Measurements from ENCODE around the gene FGFR2.
"Not testable (repeated sequence)": the region's sequence is repeated elsewhere in the genome, so short reads cannot be mapped to it uniquely, and the experiment has no call there.

Gene FGFR2

DNA sequence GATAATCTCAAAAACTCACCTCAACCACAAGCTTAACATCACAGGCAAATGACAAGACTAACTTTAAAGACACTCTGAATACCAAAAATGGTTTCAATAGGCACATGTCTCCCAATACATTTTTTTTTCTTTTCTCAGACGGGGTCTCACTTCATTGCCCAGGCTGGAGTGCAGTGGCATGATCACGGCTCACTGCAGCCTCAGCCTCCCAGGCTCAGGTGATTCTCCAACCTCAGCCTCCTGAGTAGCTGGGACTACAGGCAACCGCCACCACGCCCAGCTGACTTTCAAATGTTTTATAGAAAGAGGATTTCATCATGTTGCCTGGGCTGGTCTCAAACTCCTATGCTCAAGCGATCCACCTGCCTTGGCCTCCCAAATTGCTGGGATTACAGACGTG, 77.7 kb downstream of the FGFR2 start:
- not testable (repeated sequence) for DNase-seq

DNA sequence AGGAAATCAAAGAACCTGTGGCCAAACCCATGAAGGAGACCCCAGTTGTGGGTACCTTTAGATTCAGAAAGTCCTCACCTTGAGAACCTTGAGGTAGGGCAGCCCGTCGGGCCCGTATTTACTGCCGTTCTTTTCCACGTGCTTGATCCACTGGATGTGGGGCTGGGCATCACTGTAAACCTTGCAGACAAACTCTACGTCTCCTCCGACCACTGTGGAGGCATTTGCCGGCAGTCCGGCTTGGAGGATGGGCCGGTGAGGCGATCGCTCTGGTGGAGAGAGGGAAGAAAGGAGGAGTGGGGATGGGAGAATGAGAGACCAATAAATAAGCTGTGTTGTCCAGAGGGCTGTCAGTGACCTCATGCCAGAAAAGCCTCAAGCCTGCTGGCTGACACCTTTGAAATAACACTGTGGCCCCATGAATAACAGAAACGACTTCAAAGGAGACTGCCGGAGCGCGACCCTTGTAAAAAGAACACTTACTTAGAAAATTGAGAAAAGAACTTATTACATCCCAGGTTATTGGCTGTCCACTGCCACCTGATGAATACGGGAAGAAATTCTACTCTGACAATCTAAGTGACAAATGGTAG, 78.2 kb downstream of the FGFR2 start:
- DNase-seq: no peak

DNA sequence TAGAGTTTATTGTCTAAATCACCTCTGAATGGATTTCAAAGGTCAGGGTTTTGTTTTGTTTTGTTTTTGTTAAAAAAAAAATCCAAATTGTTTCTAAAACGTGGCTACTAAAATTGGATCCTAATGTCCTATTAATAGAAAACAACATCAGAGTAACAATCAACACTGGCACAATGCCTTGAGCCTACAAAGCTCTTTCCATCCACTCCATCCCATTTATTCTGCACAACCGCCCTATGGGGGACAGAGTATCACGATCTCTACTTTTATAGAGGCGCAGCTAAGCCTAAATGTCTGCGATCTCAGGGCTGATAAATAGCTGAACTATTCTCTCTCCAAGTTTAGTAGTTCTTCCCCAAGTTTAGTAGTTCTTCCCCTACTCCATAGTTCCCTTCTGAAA, 78.8 kb downstream of the FGFR2 start:
- no peak for DNase-seq

DNA sequence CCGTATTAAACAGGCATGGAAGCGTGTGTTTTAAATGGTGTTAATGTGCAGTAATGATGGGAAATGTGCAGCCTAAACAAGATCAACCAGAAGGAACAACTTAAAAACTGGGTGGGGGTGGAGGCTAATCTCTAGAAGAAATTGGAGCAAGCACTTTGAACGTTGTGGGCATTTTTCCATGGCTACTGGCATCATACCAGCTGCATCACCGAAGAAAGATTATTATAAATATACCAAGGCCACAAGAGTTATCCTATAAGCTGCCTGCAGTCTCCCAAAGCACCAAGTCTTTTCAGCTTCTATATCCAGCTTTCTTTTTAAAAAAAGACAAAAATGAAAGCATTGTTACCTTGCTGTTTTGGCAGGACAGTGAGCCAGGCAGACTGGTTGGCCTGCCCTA, 79.9 kb downstream of the FGFR2 start:
- DNase-seq: no peak

DNA sequence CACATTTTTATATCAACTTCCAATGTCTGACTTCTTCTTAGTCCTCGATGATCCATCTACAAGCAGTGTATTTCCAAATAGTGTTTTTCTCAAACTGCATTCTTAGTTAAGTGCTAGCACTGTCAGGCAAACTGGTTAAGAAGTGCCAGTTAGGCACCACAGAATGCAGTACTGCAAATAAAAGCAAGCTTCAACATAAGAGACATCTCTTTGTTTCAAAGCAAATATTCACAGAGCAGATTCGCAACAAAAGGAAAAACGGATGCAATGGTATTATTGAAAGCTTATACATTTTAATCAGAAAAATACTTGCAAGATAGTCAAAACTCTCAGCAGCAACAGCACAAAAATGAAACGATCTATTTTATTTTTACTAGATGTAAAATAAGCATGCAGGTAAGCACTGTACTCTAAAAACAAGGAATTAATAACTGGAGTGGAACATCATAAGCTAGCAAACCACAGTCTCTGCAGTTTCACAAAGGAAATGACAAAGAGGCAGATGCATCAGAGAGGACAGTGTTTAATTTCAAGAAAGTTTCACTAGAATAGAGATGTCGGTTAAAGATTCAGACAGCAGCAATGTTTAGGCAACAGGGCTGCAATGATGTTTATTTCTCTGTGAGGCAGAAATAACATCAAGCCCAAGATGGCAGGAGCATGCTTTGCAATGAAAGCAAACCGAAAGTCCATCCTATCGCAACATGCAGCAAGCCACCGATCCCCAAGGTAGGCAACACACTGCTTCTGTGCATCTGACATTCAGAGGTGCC, 82.0 kb downstream of the FGFR2 start:
- DNase-seq: no peak

DNA sequence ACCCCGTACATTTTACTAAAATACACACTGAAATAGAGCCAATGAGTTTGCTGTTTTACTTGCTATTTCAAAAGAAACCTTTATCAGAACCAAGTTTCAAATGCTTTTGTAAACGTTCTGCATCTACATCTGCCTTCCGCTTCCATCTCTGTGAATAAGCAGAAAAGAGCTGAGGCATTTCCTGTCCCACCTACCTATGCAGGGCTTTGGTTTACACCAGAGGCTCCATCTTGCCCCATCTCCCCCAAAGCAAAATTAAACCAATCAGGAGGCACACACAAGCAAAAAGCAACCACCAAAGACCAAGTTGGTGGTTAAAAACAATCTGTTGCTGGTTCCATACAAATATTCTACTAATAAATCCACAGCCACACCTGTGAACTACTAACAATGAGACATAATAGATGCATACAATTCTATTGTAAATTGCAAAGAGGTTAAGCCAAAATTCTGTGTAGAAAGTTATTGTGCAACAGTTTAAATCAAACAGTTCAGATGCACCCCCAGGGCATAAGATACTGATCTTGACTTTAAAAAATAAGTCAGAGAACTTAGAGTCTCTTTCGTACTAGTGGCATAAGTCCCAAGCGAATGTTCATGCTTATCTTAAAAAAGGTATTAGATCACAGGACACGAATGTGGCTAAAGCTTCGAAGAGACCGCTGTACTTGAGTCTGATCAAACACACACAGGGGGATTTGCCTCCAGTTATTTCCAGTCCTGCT, 83.9 kb downstream of the FGFR2 start:
- DNase-seq: no peak

DNA sequence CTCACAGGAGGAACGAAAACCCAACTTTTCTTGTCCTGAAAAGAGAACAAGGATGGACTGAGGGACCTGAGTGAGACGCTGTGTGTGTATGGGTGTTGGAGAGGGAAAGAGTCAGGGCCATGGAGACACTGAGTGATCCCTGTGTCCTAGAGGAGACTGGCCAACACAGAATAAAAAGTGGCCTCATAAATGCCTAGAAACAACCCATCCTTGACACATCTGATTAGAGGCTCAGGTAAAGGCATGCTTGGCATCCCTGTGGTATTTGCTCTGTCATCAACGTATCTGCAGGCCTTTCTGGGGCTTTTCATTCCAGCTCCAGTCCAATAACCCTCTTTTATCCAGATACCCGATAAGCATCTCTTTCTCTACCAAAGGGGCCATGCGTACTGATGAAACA, 86.3 kb downstream of the FGFR2 start:
- DNase-seq: no peak

DNA sequence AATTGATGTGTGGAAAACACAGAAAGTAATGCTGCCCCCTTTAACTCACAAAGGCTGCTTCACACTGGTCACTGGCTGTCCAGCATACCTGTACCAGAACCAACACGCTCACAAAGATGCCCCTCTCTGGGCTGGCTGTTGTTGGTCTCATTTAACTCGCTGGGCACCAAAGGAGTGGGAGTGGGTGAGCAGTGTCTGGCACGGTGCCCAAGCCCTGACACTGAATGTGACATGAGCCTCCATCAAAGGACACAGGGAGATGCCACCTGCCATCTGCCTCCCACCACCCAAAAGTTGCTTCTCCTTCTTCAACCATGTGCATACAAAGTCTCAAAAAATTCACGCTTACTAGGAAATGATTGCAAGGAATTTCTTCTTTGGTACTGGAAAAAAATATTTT, 86.8 kb downstream of the FGFR2 start:
- DNase-seq: no peak

DNA sequence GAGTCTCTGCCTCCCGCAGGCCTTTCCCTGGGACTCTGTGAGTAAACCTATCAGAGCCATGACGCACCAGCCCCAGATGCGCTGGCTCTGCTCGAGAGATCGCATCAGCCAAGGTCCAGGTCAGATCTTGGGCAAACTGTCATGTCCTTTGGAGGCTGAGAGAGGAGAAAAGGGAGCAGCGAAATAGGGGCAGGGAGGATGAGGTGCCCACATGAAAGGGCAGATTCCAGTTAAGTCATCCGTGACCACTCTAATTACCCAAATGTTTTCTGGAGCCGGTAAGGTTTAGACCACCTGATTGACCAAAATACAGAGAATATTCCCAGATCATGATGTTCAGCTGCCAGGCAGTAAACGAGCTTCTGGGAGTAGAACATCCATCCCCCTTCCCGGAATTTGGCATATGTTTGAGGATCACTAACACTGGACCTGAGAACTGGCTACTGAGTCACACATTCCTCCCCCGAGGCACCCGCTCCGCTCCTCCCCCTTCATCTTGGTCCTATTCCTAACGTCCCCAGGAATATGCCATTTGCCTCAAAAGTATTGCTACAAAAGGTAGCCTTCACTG, 88.0 kb downstream of the FGFR2 start:
- no peak for DNase-seq

DNA sequence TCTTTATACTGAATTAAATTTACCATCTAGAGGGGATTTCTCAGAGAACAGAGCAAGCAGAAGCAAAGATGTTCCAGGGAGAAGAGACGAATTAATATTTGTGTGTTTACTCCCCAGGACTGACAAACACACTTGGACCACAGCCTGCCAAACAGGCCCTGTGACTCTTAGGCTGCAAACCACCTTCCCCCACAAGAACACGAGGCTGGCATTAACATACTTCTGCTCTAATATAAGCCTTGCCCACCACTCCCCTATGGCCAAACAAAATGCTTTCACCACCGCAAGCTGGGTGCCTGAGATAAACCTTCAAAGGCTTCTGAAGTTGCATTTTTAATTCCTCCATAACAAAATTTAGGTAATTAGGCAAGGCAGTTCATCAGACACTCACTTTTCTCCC, 88.4 kb downstream of the FGFR2 start:
- no peak for DNase-seq

DNA sequence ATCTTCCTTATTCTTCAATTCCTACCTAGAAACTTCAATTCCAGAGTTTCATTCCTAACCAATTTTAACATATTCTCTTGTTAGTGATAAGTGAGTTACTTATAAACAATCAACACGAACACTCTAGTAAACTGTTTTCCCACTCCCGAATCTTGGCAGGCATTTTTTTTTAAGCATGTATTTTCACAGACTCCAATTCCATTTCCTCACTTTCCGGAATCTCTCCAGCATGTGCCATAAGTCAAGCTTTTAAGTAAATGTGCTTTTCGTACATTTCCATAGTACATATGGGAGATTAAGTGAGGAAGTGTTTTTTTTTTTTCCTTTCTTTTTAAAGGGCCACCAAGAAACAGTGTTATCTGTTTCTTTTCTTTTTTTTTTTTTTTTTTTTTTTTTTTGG, 89.1 kb downstream of the FGFR2 start:
- no peak for DNase-seq

DNA sequence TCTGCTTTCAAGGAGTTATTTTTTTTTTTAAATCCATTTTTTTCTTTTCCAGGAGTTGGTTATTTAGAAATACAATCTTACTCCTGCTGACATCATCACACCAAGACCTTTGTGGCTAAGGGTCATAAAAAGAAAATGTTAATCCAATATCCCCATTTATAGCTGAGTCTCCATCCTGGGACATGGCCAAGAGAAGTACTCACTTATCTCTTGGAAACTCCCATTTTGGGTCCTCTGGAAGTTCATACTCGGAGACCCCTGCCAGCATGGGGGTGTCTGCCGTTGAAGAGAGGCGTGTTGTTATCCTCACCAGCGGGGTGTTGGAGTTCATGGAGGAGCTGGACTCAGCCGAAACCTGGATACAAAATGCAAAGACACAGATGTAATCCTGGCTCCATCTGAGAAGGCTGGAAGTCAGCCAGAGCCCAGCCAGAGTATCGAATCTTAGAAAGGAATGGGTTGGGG, 94.6 kb downstream of the FGFR2 start:
- no peak for DNase-seq

DNA sequence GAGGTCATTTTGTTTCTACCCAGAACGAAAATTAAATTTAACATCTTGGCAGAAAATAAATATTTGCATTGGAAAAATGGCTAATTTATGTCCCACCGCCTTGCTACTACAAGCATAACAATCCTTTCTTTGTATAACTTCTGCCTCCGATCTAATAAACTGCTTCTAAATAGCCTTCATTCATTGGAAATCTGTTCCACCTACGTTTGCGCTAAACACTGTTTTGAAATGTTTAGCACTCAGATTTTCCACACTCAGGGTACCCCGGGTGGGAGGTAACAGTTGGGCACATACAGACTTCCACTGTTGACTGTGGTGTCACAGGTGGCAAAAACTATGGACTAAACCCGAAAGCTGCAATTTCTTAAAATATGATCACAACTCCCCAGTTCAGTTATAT, 96.4 kb downstream of the FGFR2 start:
- DNase-seq: no peak

DNA sequence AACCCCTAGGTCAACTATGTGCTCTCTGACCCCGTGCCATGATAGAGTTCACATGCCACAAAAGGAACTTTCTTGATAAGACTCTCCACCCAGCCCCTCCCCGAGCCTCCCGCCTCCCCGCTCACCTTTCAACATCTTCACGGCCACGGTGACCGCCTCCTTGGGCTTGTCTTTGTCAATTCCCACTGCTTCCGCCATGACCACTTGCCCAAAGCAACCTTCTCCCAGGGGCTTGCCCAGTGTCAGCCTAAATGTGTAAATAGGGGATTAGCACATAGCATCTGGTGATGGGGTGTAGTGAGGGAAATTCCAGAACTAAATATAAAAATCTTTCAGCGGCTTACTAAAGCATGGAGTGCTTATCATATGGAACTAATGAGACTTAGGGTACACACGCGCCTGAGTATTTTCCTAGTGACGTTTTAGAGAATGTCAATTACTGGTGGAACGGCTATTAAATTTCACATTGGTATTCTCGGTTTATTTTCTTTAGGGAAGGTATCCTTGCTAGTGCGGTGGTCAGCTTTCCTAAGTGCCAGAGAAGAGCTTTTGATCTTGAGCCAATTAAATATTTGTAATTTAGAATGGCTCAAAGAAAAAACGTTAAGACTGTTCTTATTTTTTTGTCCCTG, 97.4 kb downstream of the FGFR2 start:
- DNase-seq: no peak

DNA sequence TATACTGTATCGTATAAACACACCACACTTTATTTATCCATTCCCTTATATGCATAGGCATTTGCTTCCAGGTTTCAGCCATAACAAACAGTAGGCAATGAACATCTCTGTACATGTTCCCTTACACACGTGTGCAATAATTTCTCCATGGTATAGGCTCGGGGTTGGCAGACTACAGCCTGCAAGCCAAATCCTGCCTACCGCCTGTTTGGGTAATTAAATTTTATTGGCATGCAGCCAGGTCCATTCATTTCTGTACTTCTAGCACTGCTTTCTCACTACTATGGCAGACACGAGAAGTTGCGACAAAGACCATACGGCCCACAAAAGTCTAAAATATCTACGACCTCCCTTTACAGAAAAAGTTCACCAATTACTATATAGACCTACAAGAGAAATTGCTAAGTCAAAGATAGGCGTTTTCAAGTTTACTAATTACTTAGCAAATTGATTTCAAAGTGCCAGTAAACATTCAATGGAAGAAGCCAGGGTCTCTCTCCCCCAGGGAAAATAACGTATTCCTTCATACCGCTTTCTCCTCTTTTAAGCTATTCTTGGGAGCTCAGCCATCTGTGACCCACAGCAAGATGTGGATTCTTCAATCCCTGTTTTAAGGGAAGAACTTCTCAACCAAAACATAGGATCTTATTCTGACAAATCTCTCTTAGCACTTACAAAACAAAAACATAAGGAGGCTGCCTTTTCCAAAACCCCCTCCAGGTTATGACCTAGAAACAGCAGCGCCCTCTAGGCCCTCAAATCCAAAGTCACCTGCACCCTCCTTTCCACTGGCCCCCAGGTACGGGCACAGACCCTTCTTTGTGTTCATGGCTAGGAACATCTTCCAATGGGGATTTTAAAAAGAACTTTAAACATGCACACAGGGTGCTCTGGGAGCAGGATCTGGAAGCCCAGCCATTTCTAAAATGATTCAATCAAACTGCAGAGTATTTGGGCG, 100.5 kb downstream of the FGFR2 start:
- DNase-seq: no peak

DNA sequence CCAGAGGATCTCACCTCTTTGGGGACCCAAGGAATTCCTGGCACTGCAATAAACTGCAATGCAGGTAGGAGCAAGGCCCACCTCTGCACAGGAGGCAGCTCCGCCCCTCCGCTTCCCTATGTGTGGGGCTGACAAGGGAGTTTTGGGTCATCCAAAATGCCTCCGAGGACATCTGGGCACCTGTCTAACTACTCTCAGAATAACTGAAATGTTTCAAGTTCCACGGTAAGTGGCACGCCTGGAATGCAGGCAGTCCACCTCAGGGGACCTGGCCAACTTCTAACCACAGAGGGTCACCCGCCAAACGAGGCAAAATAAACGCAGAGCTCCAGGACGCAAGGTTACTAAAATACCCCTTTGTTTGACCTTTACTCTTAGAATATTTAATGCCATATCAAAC, 102.5 kb downstream of the FGFR2 start:
- DNase-seq: no peak

DNA sequence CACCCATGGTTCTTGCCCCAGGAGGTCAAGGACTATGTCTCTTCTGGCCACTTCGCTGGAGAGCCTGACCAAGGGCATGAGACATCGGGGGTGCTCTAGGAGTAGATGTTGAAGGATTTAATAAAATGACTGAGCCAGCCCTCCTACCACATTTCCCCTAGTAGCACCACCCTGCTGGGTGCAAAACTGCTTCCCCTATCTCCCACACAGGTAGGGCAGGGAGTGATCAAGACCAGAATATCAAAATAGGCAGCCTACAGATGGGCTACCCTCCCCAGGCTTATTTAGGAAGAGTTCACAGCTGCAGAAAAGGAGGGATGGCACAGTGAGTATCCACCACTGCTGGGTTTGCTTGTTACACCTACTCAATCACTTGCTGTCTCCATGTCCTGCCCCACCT, 103.9 kb downstream of the FGFR2 start:
- DNase-seq: no peak

DNA sequence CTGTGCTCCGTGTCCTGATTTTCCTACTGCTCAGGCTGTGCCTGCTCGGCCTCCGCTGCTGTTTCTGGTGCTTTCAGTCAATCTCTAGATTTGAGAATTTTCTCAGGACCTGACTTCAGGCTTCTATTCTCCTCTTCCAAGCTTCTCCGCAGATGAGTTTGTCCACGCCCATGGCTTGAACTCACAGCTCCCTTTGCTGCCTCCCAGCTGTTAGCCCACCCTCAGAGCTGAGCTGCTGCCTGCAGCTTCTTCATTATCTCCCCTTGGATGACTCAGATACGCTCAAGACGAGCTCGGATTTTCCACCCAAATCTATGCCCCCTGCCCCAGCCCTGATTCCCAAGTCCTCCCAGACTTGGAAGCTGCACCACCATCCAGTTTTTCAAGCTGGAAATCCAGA, 104.7 kb downstream of the FGFR2 start:
- DNase-seq: no peak

DNA sequence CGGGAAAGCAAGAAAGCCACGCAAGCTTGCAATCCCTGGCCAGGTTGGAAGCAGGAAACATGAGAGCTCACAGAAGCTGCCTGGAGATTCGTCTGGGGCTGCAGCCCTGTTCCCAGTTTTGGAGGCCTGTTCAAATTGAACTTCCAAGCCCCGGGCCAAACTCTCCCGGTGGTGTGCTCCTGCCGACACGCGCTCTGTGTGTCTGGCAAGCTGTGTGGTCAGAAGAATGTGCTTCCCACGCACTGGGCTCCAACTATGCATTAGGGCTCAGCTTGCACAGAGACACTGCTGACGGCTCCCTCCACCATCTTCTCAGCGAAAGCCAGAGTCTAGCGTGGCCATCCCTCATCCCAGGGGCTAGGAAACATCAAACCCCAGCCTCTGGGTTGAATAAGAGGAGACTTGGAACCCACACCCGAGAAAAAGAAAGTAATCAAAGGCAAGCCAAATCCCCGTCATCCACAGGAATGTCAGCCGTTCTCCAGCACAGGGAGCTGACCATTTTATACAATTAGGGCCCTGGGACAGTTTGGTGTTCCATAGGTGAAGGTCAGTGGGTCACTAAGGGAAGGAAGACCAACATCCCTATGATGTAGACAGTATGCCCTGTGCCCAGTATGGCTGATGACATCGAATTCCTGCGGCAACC, 107.2 kb downstream of the FGFR2 start:
- no peak for DNase-seq

DNA sequence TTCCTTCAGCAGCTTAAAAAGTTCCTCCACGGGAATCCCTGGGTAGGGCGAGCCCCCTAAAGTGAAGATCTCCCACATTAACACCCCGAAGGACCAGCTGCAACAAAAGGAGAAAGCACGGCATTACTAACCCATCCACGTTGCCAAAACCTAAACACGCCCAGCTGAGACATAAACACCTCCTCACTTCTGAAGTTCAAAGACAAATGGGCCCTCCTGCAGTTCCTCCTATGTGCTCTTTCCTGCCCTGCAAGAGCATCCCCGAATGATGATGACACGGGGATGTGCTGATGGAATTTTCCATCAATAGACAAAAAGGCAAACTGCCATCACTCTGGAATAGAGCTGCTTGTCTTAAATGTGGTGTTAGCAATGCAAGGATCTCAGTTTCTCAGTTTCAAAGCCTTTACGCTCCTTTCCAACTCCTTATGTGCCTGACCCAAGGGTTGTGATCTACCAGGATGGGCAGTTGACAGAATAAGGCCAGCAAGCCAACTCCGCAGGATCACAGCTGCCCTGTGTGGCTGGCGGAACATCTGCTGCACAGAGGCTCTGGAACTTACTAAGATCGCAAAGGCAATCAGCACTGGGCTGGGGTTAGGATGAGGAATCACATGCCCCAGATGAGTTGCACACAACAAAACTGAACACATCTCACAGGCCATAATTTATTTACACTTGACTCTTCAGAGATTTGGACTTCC, 112.7 kb downstream of the FGFR2 start:
- no peak for DNase-seq

DNA sequence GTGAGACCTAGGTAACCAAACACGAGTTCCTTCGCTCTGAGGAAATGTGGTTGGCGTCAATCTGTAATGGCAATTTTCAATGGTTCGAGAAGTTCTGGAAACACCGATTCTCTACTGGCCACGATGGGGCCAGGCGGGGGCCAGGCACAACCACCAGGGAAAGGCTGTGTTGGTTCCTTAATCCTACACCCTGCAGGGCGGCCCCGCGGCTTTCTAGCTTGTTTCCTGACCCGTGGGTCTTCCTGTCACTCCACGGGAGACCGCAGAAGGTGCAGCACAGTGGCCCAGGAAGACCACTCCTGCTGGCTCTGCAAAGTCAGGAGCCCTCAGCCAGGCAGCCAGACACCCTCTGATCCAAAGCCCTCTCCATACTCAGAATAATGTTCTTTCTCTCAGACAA, 113.4 kb downstream of the FGFR2 start:
- DNase-seq: no peak

All from 8988T (cell line).